SU-DHL-6 (cell line): Measurements from ENCODE around the gene ACOT4.
A peak's percentile ranks its signal among the peaks of the same experiment; 100 is the strongest.
"Not testable (repeated sequence)": the region's sequence is repeated elsewhere in the genome, so short reads cannot be mapped to it uniquely, and the experiment has no call there.

Source experiments
- H2AFZ ChIP-seq: fragments of 200-600 bp; sonication (generic); 2 replicates; pipeline ENCODE4 v1.6.1; 2014; ENCODE audit warnings: low read depth, mild to moderate bottlenecking, moderate library complexity, mixed read lengths, antibody characterized with exemption, low read length; ENCODE audit not compliant: severe bottlenecking
- H3F3A ChIP-seq: fragments of 200-600 bp; shearing (Covaris generic); 2 replicates; pipeline ENCODE4 v1.6.0; 2016; ENCODE audit warnings: antibody characterized with exemption, mild to moderate bottlenecking; ENCODE audit not compliant: insufficient read depth
- H3K27ac ChIP-seq: fragments of 200-600 bp; sonication (generic); 2 replicates; pipeline ENCODE4 v1.5.1; 2016; ENCODE audit warnings: low read depth, mild to moderate bottlenecking, low read length, moderate library complexity, mixed read lengths
- H3K27me3 ChIP-seq: fragments of 200-600 bp; sonication (generic), shearing (Covaris generic); 2 replicates; pipeline ENCODE4 v1.6.0; 2014; ENCODE audit warnings: mild to moderate bottlenecking, low read length
- H3K36me3 ChIP-seq: fragments of 200-600 bp; sonication (generic); 2 replicates; pipeline ENCODE4 v1.6.1; 2014; ENCODE audit warnings: mild to moderate bottlenecking, low read length, mixed read lengths
- H3K4me2 ChIP-seq: fragments of 300-600, 200-600 bp; shearing (Covaris generic), sonication (generic); 2 replicates; pipeline ENCODE4 v1.6.0; 2014; ENCODE audit warnings: low read length, low read depth, mild to moderate bottlenecking; ENCODE audit not compliant: poor library complexity, severe bottlenecking
- H3K4me3 ChIP-seq: fragments of 200-600 bp; sonication (generic); 2 replicates; pipeline ENCODE4 v1.5.1; 2014; ENCODE audit warnings: antibody characterized with exemption, low read length, mild to moderate bottlenecking, mixed read lengths; ENCODE audit not compliant: insufficient read depth, poor library complexity, severe bottlenecking
- H3K79me2 ChIP-seq: fragments of 200-600 bp; sonication (generic); 2 replicates; pipeline ENCODE4 v1.6.1; 2014; ENCODE audit warnings: mild to moderate bottlenecking, low read length, moderate library complexity; ENCODE audit not compliant: insufficient read depth
- H3K9ac ChIP-seq: fragments of 200-600 bp; sonication (generic); 2 replicates; pipeline ENCODE4 v1.7.0; 2014; ENCODE audit warnings: mild to moderate bottlenecking, low read length
- H3K9me2 ChIP-seq: fragments of 200-600 bp; sonication (generic); replicated peaks from 2 replicates; pipeline ENCODE4 v1.6.1; 2014; ENCODE audit warnings: low read length; ENCODE audit not compliant: insufficient read depth
- H3K9me3 ChIP-seq: fragments of 200-600 bp; sonication (generic); 2 replicates; pipeline ENCODE4 v1.6.1; 2014; ENCODE audit warnings: low read length, mixed read lengths; ENCODE audit not compliant: insufficient read depth
- H4K20me1 ChIP-seq: fragments of 200-600 bp; sonication (generic); 2 replicates; pipeline ENCODE4 v1.6.1; 2014; ENCODE audit warnings: low read depth, mild to moderate bottlenecking, antibody characterized with exemption, low read length, moderate library complexity, mixed read lengths
- CTCF ChIP-seq: fragments of 200-600 bp; sonication (generic); IDR thresholded peaks from one replicate; pipeline ENCODE4 v1.5.1; 2017; ENCODE audit warnings: antibody characterized with exemption, mild to moderate bottlenecking, low read length, moderate library complexity; ENCODE audit not compliant: insufficient read depth, poor library complexity, severe bottlenecking

Gene ACOT4

GRCh38 chr14:73570913-73571312, 20.8 kb upstream of the ACOT4 start:
- H3K79me2 ChIP-seq, H3K4me2 ChIP-seq: not testable (repeated sequence)

GRCh38 chr14:73573034-73573433, 18.6 kb upstream of the ACOT4 start:
- H3K79me2 ChIP-seq, H4K20me1 ChIP-seq, H3K4me3 ChIP-seq, H3K9me3 ChIP-seq, H3K4me2 ChIP-seq, H3F3A ChIP-seq, H3K36me3 ChIP-seq, H3K9me2 ChIP-seq, H2AFZ ChIP-seq, H3K27ac ChIP-seq, H3K27me3 ChIP-seq, H3K9ac ChIP-seq: not testable (repeated sequence)

More at GRCh38 chr14:73570913-73571312, 20.8 kb upstream of the ACOT4 start:
- not testable (repeated sequence) for H3K27ac ChIP-seq, H3K9me2 ChIP-seq, H3K36me3 ChIP-seq, H3K9ac ChIP-seq, H3K4me3 ChIP-seq, H2AFZ ChIP-seq, H3F3A ChIP-seq, H3K9me3 ChIP-seq, H3K27me3 ChIP-seq, H4K20me1 ChIP-seq
- peak; percentile 43 for TF ChIP-seq CTCF

- H3K9me3 ChIP-seq, H3K27me3 ChIP-seq, H3K36me3 ChIP-seq, H3F3A ChIP-seq, H3K79me2 ChIP-seq, H3K9me2 ChIP-seq, H3K27ac ChIP-seq, H3K9ac ChIP-seq, H3K4me3 ChIP-seq, H3K4me2 ChIP-seq, H2AFZ ChIP-seq, H4K20me1 ChIP-seq: not testable (repeated sequence)
Observed at GRCh38 chr14:73573740-73574139, 17.9 kb upstream of the ACOT4 start.

- not testable (repeated sequence) for H3F3A ChIP-seq
Observed at GRCh38 chr14:73574251-73574650, 17.4 kb upstream of the ACOT4 start.

GRCh38 chr14:73576391-73576790, 15.3 kb upstream of the ACOT4 start:
- no peak for TF ChIP-seq CTCF
- Histone ChIP-seq H3K27me3 (no peaks in the 10 kb centered on the region), H3K9me2 (no peaks in the 10 kb centered on the region), H3K9ac (no peak overlapping the region), H3F3A (no peaks in the 10 kb centered on the region), H3K4me3 (no peak overlapping the region), H4K20me1 (no peaks in the 10 kb centered on the region), H3K9me3 (no peaks in the 10 kb centered on the region), H2AFZ (no peak overlapping the region), H3K4me2 (no peak overlapping the region), H3K79me2 (no peaks in the 10 kb centered on the region), H3K27ac (no peak overlapping the region), H3K36me3 (no peaks in the 10 kb centered on the region)

More at GRCh38 chr14:73574251-73574650, 17.4 kb upstream of the ACOT4 start:
- not testable (repeated sequence) for H3K27ac ChIP-seq, H3K4me3 ChIP-seq, H2AFZ ChIP-seq, H3K9me3 ChIP-seq, H3K9me2 ChIP-seq, H3K4me2 ChIP-seq, H3K79me2 ChIP-seq, H3K36me3 ChIP-seq, H3K27me3 ChIP-seq, H3K9ac ChIP-seq, H4K20me1 ChIP-seq

- not testable (repeated sequence) for H2AFZ ChIP-seq, H3K36me3 ChIP-seq, H3K4me2 ChIP-seq, H4K20me1 ChIP-seq, H3K9me2 ChIP-seq, H3K9ac ChIP-seq, H3K79me2 ChIP-seq, H3K27ac ChIP-seq, H3F3A ChIP-seq, H3K9me3 ChIP-seq, H3K4me3 ChIP-seq, H3K27me3 ChIP-seq
Observed at GRCh38 chr14:73577214-73577613, 14.5 kb upstream of the ACOT4 start.
